Measurements from ENCODE around the gene CAPN9.

The CAPN9 gene

GRCh38 chr1:230836793-230837192 lies 89.6 kb downstream of the CAPN9 start:
- no peak for ATAC-seq
- TF ChIP-seq PATZ1 (CRISPR knock-in tag; IDR thresholded peaks at IDR 0.05; ENCODE audit: borderline replicate concordance) (no peak), ESRRG (CRISPR knock-in tag; IDR thresholded peaks at IDR 0.05) (no peak), ZNF70 (CRISPR knock-in tag; IDR thresholded peaks at IDR 0.05) (no peak), RARB (CRISPR knock-in tag; IDR thresholded peaks at IDR 0.05) (no peak), ZFP3 (CRISPR knock-in tag; IDR thresholded peaks at IDR 0.05) (no peak), TSHZ2 (CRISPR knock-in tag; IDR thresholded peaks at IDR 0.05) (no peak)

- no peak for TF ChIP-seq CSRNP3 (CRISPR knock-in tag; IDR thresholded peaks at IDR 0.05)
- ATAC-seq, result no peak
Observed at GRCh38 chr1:230839173-230839572, 92.0 kb downstream of the CAPN9 start.

GRCh38 chr1:230842801-230843200 lies 95.6 kb downstream of the CAPN9 start:
- no peak for ATAC-seq
- TF ChIP-seq POU6F1 (CRISPR knock-in tag; IDR thresholded peaks at IDR 0.05; ENCODE audit: borderline replicate concordance, low read depth) (no peak), PPARA (CRISPR knock-in tag; IDR thresholded peaks at IDR 0.05; ENCODE audit: borderline replicate concordance) (no peak), ZNF565 (CRISPR knock-in tag; conservative IDR thresholded peaks at IDR 0.05; ENCODE audit: low read depth) (no peak), BACH2 (CRISPR knock-in tag; IDR thresholded peaks at IDR 0.05; ENCODE audit: borderline replicate concordance) (no peak), PATZ1 (CRISPR knock-in tag; IDR thresholded peaks at IDR 0.05; ENCODE audit: borderline replicate concordance) (no peak), GLIS3 (CRISPR knock-in tag; IDR thresholded peaks at IDR 0.05) (no peak), ARNTL (CRISPR knock-in tag; IDR thresholded peaks at IDR 0.05; ENCODE audit: borderline replicate concordance, low read depth) (no peak), CSDC2 (CRISPR knock-in tag; IDR thresholded peaks at IDR 0.05) (no peak), ZFP30 (CRISPR knock-in tag; IDR thresholded peaks at IDR 0.05) (no peak), OSR1 (CRISPR knock-in tag; IDR thresholded peaks at IDR 0.05) (no peak)

GRCh38 chr1:230843503-230844309 lies 96.5 kb downstream of the CAPN9 start:
- ATAC-seq, result no peak
- TF ChIP-seq BACH2 (CRISPR knock-in tag; IDR thresholded peaks at IDR 0.05; ENCODE audit: borderline replicate concordance) (no peak), ARNTL (CRISPR knock-in tag; IDR thresholded peaks at IDR 0.05; ENCODE audit: borderline replicate concordance, low read depth) (no peak), TSHZ2 (CRISPR knock-in tag; IDR thresholded peaks at IDR 0.05) (no peak), ZC3H10 (CRISPR knock-in tag; IDR thresholded peaks at IDR 0.05) (no peak), ZFP3 (CRISPR knock-in tag; IDR thresholded peaks at IDR 0.05) (no peak), OSR1 (CRISPR knock-in tag; IDR thresholded peaks at IDR 0.05) (no peak)
